GM12875 (cell line): ENCODE measurements around the gene DDX28.

Experiments
- H3K4me3 ChIP-seq: one replicate; pipeline ENCODE4 v1.5.1; 2011; ENCODE audit warnings: low read depth, low read length, control low read depth
- CTCF ChIP-seq: IDR thresholded peaks from 2 replicates; pipeline ENCODE4 v1.5.1; 2011; ENCODE audit warnings: low read depth, mild to moderate bottlenecking, control low read depth, inconsistent platforms, low read length, moderate library complexity, borderline replicate concordance; ENCODE audit not compliant: insufficient read depth

DDX28 gene

GRCh38 chr16:68068926-68069325 is 45.9 kb upstream of the DDX28 start:
- TF ChIP-seq CTCF = no peak
- no peak overlapping the region for H3K4me3 ChIP-seq

GRCh38 chr16:68066763-68067162 is 43.7 kb upstream of the DDX28 start:
- no peak overlapping the region for H3K4me3 ChIP-seq
- no peak for TF ChIP-seq CTCF

- no peak for TF ChIP-seq CTCF
- H3K4me3 ChIP-seq = no peak overlapping the region
Observed at GRCh38 chr16:68065716-68066305, 42.8 kb upstream of the DDX28 start.

DNA sequence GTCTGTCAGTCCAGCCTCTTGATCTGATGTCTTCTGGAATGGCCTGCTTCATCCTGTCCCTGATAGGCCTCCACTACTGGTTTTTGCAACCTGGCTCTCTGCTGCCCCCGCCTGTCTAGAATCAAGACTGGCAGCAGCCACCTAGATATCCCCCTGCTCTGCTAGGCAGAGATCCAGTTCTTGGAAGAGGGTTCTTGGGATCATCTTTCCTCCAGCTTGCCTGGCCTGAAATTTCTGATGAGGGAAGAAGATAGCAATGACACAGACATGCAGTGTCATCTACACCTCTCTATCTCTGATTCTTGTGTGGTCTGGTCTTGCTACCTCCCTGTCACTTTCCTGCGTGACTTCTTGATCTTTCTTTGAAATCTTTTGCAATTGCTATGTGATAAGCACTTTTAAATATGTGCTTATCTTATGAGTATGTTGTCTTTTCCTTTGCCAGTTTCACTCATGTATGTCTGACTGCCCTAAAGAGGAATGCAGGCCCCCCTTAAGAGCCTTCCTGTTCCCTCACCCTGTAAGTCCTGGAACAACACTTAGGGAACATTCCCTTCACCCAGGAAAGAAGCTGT is 41.8 kb upstream of the DDX28 start:
- H3K4me3 ChIP-seq = no peak overlapping the region
- peak; percentile 89 for TF ChIP-seq CTCF

GRCh38 chr16:68062910-68063393 is 39.9 kb upstream of the DDX28 start:
- H3K4me3 ChIP-seq = no peak overlapping the region
- TF ChIP-seq CTCF = no peak

GRCh38 chr16:68061396-68061795 is 38.4 kb upstream of the DDX28 start:
- no peak for TF ChIP-seq CTCF
- H3K4me3 ChIP-seq = no peak overlapping the region

- TF ChIP-seq CTCF = no peak
- H3K4me3 ChIP-seq = no peak overlapping the region
Observed at GRCh38 chr16:68059804-68060203, 36.8 kb upstream of the DDX28 start.
